ENCODE data around the gene UGT1A8.

GRCh38 chr2:233802132-233802815 is 184.8 kb downstream of the UGT1A8 start:
- TF ChIP-seq CTCF (conservative IDR thresholded peaks at IDR 0.05; ENCODE audit: low read depth, low read length) (no peak), CEBPB (IDR thresholded peaks at IDR 0.05; ENCODE audit: low read depth, low read length) (no peak), POLR2A (IDR thresholded peaks at IDR 0.05; ENCODE audit: low read depth, low read length) (no peak), BHLHE40 (IDR thresholded peaks at IDR 0.05; ENCODE audit: low read depth, low read length) (no peak), MAZ (IDR thresholded peaks at IDR 0.05; ENCODE audit: borderline replicate concordance, low read depth, low read length) (no peak), USF2 (IDR thresholded peaks at IDR 0.05; ENCODE audit: low read depth, low read length) (no peak), RCOR1 (IDR thresholded peaks at IDR 0.05; ENCODE audit: insufficient replicate concordance, low read length) (no peak), CHD1 (IDR thresholded peaks at IDR 0.05; ENCODE audit: low read depth, low read length) (no peak)

All from IMR-90 (cell line).